ENCODE measurements around the gene LAT.

The LAT gene

GRCh38 chr16:28958836-28959235, 26.0 kb upstream of the LAT start:
- Histone ChIP-seq H3K18ac (ENCODE audit: low read length) (no peak overlapping the region), H3K14ac (ENCODE audit: low read length) (no peak overlapping the region), H3K79me1 (ENCODE audit: low read depth, low read length) (peaks cover 5% of the 10 kb centered on the region), H2AFZ (ENCODE audit: low read length) (no peak overlapping the region), H3K27ac (replicated peaks; ENCODE audit: low read length) (no peak overlapping the region), H2AK5ac (ENCODE audit: low read depth, low read length) (no peak overlapping the region), H4K8ac (ENCODE audit: low read depth, low read length) (no peak overlapping the region), H2BK12ac (ENCODE audit: low read length) (no peak overlapping the region), H3K4me1 (ENCODE audit: control insufficient read depth in 2 of 2, insufficient read depth in 1 of 2, low read depth in 1 of 2, low read length in 2 of 2) (no peaks in the 10 kb centered on the region), H3K4me2 (ENCODE audit: insufficient read depth, low read length, poor library complexity, severe bottlenecking) (no peak overlapping the region), H3K4me3 (ENCODE audit: low read length in 2 of 2) (no peak overlapping the region), H3K27me3 (ENCODE audit: control insufficient read depth in 3 of 3, insufficient read depth in 3 of 3, low read depth in 1 of 3, low read length in 3 of 3) (no peaks in the 10 kb centered on the region), H3K9me3 (replicated peaks in 1 of 2; ENCODE audit: control insufficient read depth in 2 of 2, insufficient read depth in 1 of 2, low read depth in 1 of 2, low read length in 2 of 2) (no peaks in the 10 kb centered on the region), H3K23ac (ENCODE audit: low read depth, low read length, poor library complexity) (no peak overlapping the region), H2BK5ac (ENCODE audit: low read length) (no peak overlapping the region), H3K36me3 (replicated peaks in 1 of 2; ENCODE audit: control insufficient read depth in 2 of 2, insufficient read depth in 2 of 2, low read length in 2 of 2) (peaks cover 57 to 96% of the 10 kb centered on the region in 2 donors), H3K9ac (ENCODE audit: low read depth, low read length, poor library complexity) (no peak overlapping the region), H2BK15ac (ENCODE audit: low read length) (no peak overlapping the region), H4K91ac (ENCODE audit: low read depth, low read length, poor library complexity) (no peak overlapping the region), H3K4ac (ENCODE audit: low read length) (no peak overlapping the region), H2BK120ac (ENCODE audit: low read depth, low read length) (no peak overlapping the region)
- WGBS, 2 donors (ENCODE audit: extremely low coverage in 2 of 2, insufficient read length in 2 of 2, insufficient replicate concordance in 1 of 2) = no CpG with 5 or more reads among the region's 6 CpGs
- no peak for DNase-seq (ENCODE audit: low spot score)

GRCh38 chr16:28964072-28964471, 20.8 kb upstream of the LAT start:
- no peaks in the 10 kb centered on the region for H3K9me3 ChIP-seq (replicated peaks in 1 of 2; ENCODE audit: control insufficient read depth in 2 of 2, insufficient read depth in 1 of 2, low read depth in 1 of 2, low read length in 2 of 2)
- H3K4me3 ChIP-seq (ENCODE audit: low read length in 2 of 2) = no peak overlapping the region
- no peaks in the 10 kb centered on the region for H3K27me3 ChIP-seq (ENCODE audit: control insufficient read depth in 3 of 3, insufficient read depth in 3 of 3, low read depth in 1 of 3, low read length in 3 of 3)
- no peak overlapping the region for H4K91ac ChIP-seq (ENCODE audit: low read depth, low read length, poor library complexity)
- no peak overlapping the region for H2BK5ac ChIP-seq (ENCODE audit: low read length)
- H2BK15ac ChIP-seq (ENCODE audit: low read length) = no peak overlapping the region
- no peak overlapping the region for H3K18ac ChIP-seq (ENCODE audit: low read length)
- WGBS, 2 donors (ENCODE audit: extremely low coverage in 2 of 2, insufficient read length in 2 of 2, insufficient replicate concordance in 1 of 2) = no CpG with 5 or more reads among the region's 3 CpGs
- H3K4me1 ChIP-seq (ENCODE audit: control insufficient read depth in 2 of 2, insufficient read depth in 1 of 2, low read depth in 1 of 2, low read length in 2 of 2) = no peaks in the 10 kb centered on the region
- no peak overlapping the region for H3K9ac ChIP-seq (ENCODE audit: low read depth, low read length, poor library complexity)
- no peak overlapping the region for H3K23ac ChIP-seq (ENCODE audit: low read depth, low read length, poor library complexity)
- DNase-seq (ENCODE audit: low spot score) = no peak
- H3K27ac ChIP-seq (replicated peaks; ENCODE audit: low read length) = no peak overlapping the region
- H2BK120ac ChIP-seq (ENCODE audit: low read depth, low read length) = no peak overlapping the region
- no peak overlapping the region for H2AK5ac ChIP-seq (ENCODE audit: low read depth, low read length)
- H2BK12ac ChIP-seq (ENCODE audit: low read length) = no peak overlapping the region
- peaks cover 33 to 67% of the 10 kb centered on the region in 2 donors for H3K36me3 ChIP-seq (replicated peaks in 1 of 2; ENCODE audit: control insufficient read depth in 2 of 2, insufficient read depth in 2 of 2, low read length in 2 of 2)
- no peak overlapping the region for H2AFZ ChIP-seq (ENCODE audit: low read length)
- peaks cover 4% of the 10 kb centered on the region for H3K79me1 ChIP-seq (ENCODE audit: low read depth, low read length)
- no peak overlapping the region for H3K4ac ChIP-seq (ENCODE audit: low read length)
- no peak overlapping the region for H3K4me2 ChIP-seq (ENCODE audit: insufficient read depth, low read length, poor library complexity, severe bottlenecking)
- no peak overlapping the region for H3K14ac ChIP-seq (ENCODE audit: low read length)
- H4K8ac ChIP-seq (ENCODE audit: low read depth, low read length) = no peak overlapping the region

GRCh38 chr16:28964496-28964895, 20.4 kb upstream of the LAT start:
- WGBS, 2 donors (ENCODE audit: extremely low coverage in 2 of 2, insufficient read length in 2 of 2, insufficient replicate concordance in 1 of 2) = no CpG with 5 or more reads among the region's 2 CpGs
- H3K4ac ChIP-seq (ENCODE audit: low read length) = no peak overlapping the region
- H4K8ac ChIP-seq (ENCODE audit: low read depth, low read length) = no peak overlapping the region
- no peak overlapping the region for H3K18ac ChIP-seq (ENCODE audit: low read length)
- no peak overlapping the region for H3K27ac ChIP-seq (replicated peaks; ENCODE audit: low read length)
- no peak overlapping the region for H2BK15ac ChIP-seq (ENCODE audit: low read length)
- no peaks in the 10 kb centered on the region for H3K27me3 ChIP-seq (ENCODE audit: control insufficient read depth in 3 of 3, insufficient read depth in 3 of 3, low read depth in 1 of 3, low read length in 3 of 3)
- H3K14ac ChIP-seq (ENCODE audit: low read length) = no peak overlapping the region
- no peak for DNase-seq (ENCODE audit: low spot score)
- H2BK5ac ChIP-seq (ENCODE audit: low read length) = no peak overlapping the region
- H3K4me2 ChIP-seq (ENCODE audit: insufficient read depth, low read length, poor library complexity, severe bottlenecking) = no peak overlapping the region
- H3K79me1 ChIP-seq (ENCODE audit: low read depth, low read length) = peaks cover 4% of the 10 kb centered on the region
- no peak overlapping the region for H2AFZ ChIP-seq (ENCODE audit: low read length)
- no peak overlapping the region for H2AK5ac ChIP-seq (ENCODE audit: low read depth, low read length)
- H3K4me3 ChIP-seq (ENCODE audit: low read length in 2 of 2) = no peak overlapping the region
- H2BK12ac ChIP-seq (ENCODE audit: low read length) = no peak overlapping the region
- no peak overlapping the region for H3K9ac ChIP-seq (ENCODE audit: low read depth, low read length, poor library complexity)
- no peaks in the 10 kb centered on the region for H3K4me1 ChIP-seq (ENCODE audit: control insufficient read depth in 2 of 2, insufficient read depth in 1 of 2, low read depth in 1 of 2, low read length in 2 of 2)
- H4K91ac ChIP-seq (ENCODE audit: low read depth, low read length, poor library complexity) = no peak overlapping the region
- H3K23ac ChIP-seq (ENCODE audit: low read depth, low read length, poor library complexity) = no peak overlapping the region
- peaks cover 32 to 63% of the 10 kb centered on the region in 2 donors for H3K36me3 ChIP-seq (replicated peaks in 1 of 2; ENCODE audit: control insufficient read depth in 2 of 2, insufficient read depth in 2 of 2, low read length in 2 of 2)
- no peak overlapping the region for H2BK120ac ChIP-seq (ENCODE audit: low read depth, low read length)
- no peaks in the 10 kb centered on the region for H3K9me3 ChIP-seq (replicated peaks in 1 of 2; ENCODE audit: control insufficient read depth in 2 of 2, insufficient read depth in 1 of 2, low read depth in 1 of 2, low read length in 2 of 2)

- no peak overlapping the region for H3K23ac ChIP-seq (ENCODE audit: low read depth, low read length, poor library complexity)
- H3K4ac ChIP-seq (ENCODE audit: low read length) = no peak overlapping the region
- no peak overlapping the region for H3K4me2 ChIP-seq (ENCODE audit: insufficient read depth, low read length, poor library complexity, severe bottlenecking)
- H4K91ac ChIP-seq (ENCODE audit: low read depth, low read length, poor library complexity) = no peak overlapping the region
- peaks cover 4% of the 10 kb centered on the region for H3K79me1 ChIP-seq (ENCODE audit: low read depth, low read length)
- no peaks in the 10 kb centered on the region for H3K4me1 ChIP-seq (ENCODE audit: control insufficient read depth in 2 of 2, insufficient read depth in 1 of 2, low read depth in 1 of 2, low read length in 2 of 2)
- WGBS, 2 donors (ENCODE audit: extremely low coverage in 2 of 2, insufficient read length in 2 of 2, insufficient replicate concordance in 1 of 2) = no CpG with 5 or more reads among the region's 4 CpGs
- H2BK5ac ChIP-seq (ENCODE audit: low read length) = no peak overlapping the region
- H3K18ac ChIP-seq (ENCODE audit: low read length) = no peak overlapping the region
- H3K27ac ChIP-seq (replicated peaks; ENCODE audit: low read length) = no peak overlapping the region
- no peak overlapping the region for H3K14ac ChIP-seq (ENCODE audit: low read length)
- DNase-seq (ENCODE audit: low spot score) = no peak
- no peak overlapping the region for H2BK120ac ChIP-seq (ENCODE audit: low read depth, low read length)
- no peaks in the 10 kb centered on the region for H3K9me3 ChIP-seq (replicated peaks in 1 of 2; ENCODE audit: control insufficient read depth in 2 of 2, insufficient read depth in 1 of 2, low read depth in 1 of 2, low read length in 2 of 2)
- no peak overlapping the region for H2BK15ac ChIP-seq (ENCODE audit: low read length)
- H4K8ac ChIP-seq (ENCODE audit: low read depth, low read length) = no peak overlapping the region
- H2BK12ac ChIP-seq (ENCODE audit: low read length) = no peak overlapping the region
- H3K9ac ChIP-seq (ENCODE audit: low read depth, low read length, poor library complexity) = no peak overlapping the region
- no peak overlapping the region for H2AFZ ChIP-seq (ENCODE audit: low read length)
- H3K4me3 ChIP-seq (ENCODE audit: low read length in 2 of 2) = no peak overlapping the region
- H3K36me3 ChIP-seq (replicated peaks in 1 of 2; ENCODE audit: control insufficient read depth in 2 of 2, insufficient read depth in 2 of 2, low read length in 2 of 2) = peaks cover 26 to 39% of the 10 kb centered on the region in 2 donors
- no peak overlapping the region for H2AK5ac ChIP-seq (ENCODE audit: low read depth, low read length)
- H3K27me3 ChIP-seq (ENCODE audit: control insufficient read depth in 3 of 3, insufficient read depth in 3 of 3, low read depth in 1 of 3, low read length in 3 of 3) = no peaks in the 10 kb centered on the region
Measured at GRCh38 chr16:28967156-28967555, 17.7 kb upstream of the LAT start.
